DOHH2 (cell line): Measurements from ENCODE around the gene CCL22.

Experiments
- H3F3A ChIP-seq: fragments of 200-600 bp; sonication (generic), shearing (Covaris generic); 2 replicates; pipeline ENCODE4 v1.6.0; 2016; ENCODE audit warnings: antibody characterized with exemption, mild to moderate bottlenecking; ENCODE audit not compliant: control insufficient read depth, insufficient read depth
- H3K27ac ChIP-seq: fragments of 200-600 bp; sonication (generic); 2 replicates; pipeline ENCODE4 v1.5.1; 2014; ENCODE audit warnings: low read depth, mild to moderate bottlenecking, low read length, moderate library complexity
- H3K27me3 ChIP-seq: fragments of 200-600 bp; sonication (generic); 2 replicates; pipeline ENCODE4 v1.6.1; 2014; ENCODE audit warnings: mild to moderate bottlenecking, low read length, mixed read lengths; ENCODE audit not compliant: control insufficient read depth
- H3K36me3 ChIP-seq: fragments of 200-600 bp; sonication (generic); 2 replicates; pipeline ENCODE4 v1.6.1; 2014; ENCODE audit warnings: mild to moderate bottlenecking, low read length, moderate library complexity, mixed read lengths; ENCODE audit not compliant: control insufficient read depth
- H3K4me1 ChIP-seq: fragments of 200-600 bp; sonication (generic); 2 replicates; pipeline ENCODE4 v1.6.1; 2014; ENCODE audit warnings: mild to moderate bottlenecking, low read length, mixed read lengths; ENCODE audit not compliant: control insufficient read depth
- H3K4me2 ChIP-seq: fragments of 200-600 bp; sonication (generic); 2 replicates; pipeline ENCODE4 v1.6.0; 2014; ENCODE audit warnings: mild to moderate bottlenecking, low read length, moderate library complexity
- H3K4me3 ChIP-seq: fragments of 200-600 bp; sonication (generic); 2 replicates; pipeline ENCODE4 v1.5.1; 2014; ENCODE audit warnings: mild to moderate bottlenecking, low read length, mixed read lengths
- H3K79me2 ChIP-seq: fragments of 200-600 bp; sonication (generic); 2 replicates; pipeline ENCODE4 v1.6.1; 2014; ENCODE audit warnings: mild to moderate bottlenecking, low read length, mixed read lengths; ENCODE audit not compliant: control insufficient read depth
- H3K9me2 ChIP-seq: fragments of 200-600 bp; sonication (generic); replicated peaks from 2 replicates; pipeline ENCODE4 v1.6.1; 2014; ENCODE audit warnings: mild to moderate bottlenecking, low read length, mixed read lengths; ENCODE audit not compliant: control insufficient read depth
- H3K9me3 ChIP-seq: fragments of 200-600 bp; sonication (generic); 2 replicates; pipeline ENCODE4 v1.6.1; 2014; ENCODE audit warnings: antibody characterized with exemption, low read length, mixed read lengths; ENCODE audit not compliant: control insufficient read depth, insufficient read depth
- H4K20me1 ChIP-seq: fragments of 200-600 bp; sonication (generic); 2 replicates; pipeline ENCODE4 v1.6.0; 2014; ENCODE audit warnings: low read depth, mild to moderate bottlenecking, antibody characterized with exemption, low read length, moderate library complexity; ENCODE audit not compliant: control insufficient read depth, insufficient read depth
- EZH2phosphoT487 ChIP-seq: fragments of 200-600 bp; sonication (generic); IDR thresholded peaks from 2 replicates; pipeline ENCODE4 v1.6.1; 2017; ENCODE audit warnings: borderline replicate concordance, mild to moderate bottlenecking, antibody characterized with exemption, low read length, moderate library complexity, mixed read lengths
- TF ChIP-seq, protein P1 (sequence below): fragments of 200-600 bp; sonication (generic); IDR thresholded peaks from one replicate; pipeline ENCODE4 v1.5.1; 2014; ENCODE audit warnings: antibody characterized with exemption, mild to moderate bottlenecking, low read depth, low read length; ENCODE audit not compliant: poor library complexity, severe bottlenecking

Gene CCL22

GRCh38 chr16:57367116-57367752 lies 8.7 kb downstream of the CCL22 start:
- Histone ChIP-seq H3K79me2 (no peaks in the 10 kb centered on the region), H4K20me1 (no peaks in the 10 kb centered on the region), H3K9me3 (no peaks in the 10 kb centered on the region), H3K4me1 (no peaks in the 10 kb centered on the region), H3K27ac (no peak overlapping the region), H3K4me2 (no peak overlapping the region), H3K36me3 (no peaks in the 10 kb centered on the region), H3K4me3 (no peak overlapping the region), H3K27me3 (peaks cover 32% of the 10 kb centered on the region), H3F3A (no peaks in the 10 kb centered on the region), H3K9me2 (no peaks in the 10 kb centered on the region)
- TF ChIP-seq, protein P1, sequence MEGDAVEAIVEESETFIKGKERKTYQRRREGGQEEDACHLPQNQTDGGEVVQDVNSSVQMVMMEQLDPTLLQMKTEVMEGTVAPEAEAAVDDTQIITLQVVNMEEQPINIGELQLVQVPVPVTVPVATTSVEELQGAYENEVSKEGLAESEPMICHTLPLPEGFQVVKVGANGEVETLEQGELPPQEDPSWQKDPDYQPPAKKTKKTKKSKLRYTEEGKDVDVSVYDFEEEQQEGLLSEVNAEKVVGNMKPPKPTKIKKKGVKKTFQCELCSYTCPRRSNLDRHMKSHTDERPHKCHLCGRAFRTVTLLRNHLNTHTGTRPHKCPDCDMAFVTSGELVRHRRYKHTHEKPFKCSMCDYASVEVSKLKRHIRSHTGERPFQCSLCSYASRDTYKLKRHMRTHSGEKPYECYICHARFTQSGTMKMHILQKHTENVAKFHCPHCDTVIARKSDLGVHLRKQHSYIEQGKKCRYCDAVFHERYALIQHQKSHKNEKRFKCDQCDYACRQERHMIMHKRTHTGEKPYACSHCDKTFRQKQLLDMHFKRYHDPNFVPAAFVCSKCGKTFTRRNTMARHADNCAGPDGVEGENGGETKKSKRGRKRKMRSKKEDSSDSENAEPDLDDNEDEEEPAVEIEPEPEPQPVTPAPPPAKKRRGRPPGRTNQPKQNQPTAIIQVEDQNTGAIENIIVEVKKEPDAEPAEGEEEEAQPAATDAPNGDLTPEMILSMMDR: no peak
- TF ChIP-seq EZH2phosphoT487: no peak

DNA sequence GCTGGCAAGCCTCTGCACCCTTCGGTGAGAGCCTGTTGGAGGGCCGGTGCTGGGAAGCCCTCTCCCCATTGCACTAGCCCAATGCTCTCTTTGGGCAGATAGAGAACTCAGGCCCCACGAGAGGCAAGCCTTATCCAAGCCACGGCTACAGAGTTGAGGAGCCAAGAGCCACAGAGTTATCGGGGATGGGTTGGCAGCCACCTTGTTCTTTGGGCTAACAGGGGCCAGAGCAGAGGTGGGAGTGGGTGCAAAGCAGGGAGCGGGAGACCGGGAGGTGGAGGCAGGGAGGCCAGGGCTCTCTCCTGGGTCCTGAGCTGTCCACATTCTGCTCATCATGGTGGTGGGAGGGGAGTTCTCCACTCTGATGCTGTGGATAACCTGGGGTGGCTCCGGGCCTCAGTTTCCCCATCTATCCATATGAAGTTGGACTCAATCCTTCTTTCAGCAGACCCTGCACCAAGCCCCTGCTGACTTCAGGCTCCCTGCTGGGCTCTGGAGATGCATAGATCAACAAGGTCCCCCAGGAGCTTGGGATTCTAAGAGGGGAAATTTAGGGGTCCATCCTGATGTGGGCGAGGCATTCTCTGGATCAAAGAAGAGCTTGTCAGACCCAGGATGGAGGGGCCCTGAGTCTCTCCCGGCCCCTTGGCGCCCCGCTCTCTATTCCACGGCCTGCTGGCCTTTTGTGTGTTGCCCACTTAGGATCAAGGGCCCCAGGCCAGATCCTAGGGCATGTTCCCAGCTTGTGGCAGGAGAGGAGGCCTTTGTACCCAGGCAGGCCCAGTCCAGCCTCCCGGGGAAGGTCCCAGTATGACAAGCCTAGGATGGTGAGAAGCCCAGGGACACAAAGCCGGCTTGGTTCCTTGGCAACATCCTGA lies 13.2 kb downstream of the CCL22 start:
- H3K36me3 ChIP-seq: no peaks in the 10 kb centered on the region
- peaks cover 34% of the 10 kb centered on the region for H3K27me3 ChIP-seq
- no peaks in the 10 kb centered on the region for H3K4me1 ChIP-seq
- no peaks in the 10 kb centered on the region for H4K20me1 ChIP-seq
- no peak overlapping the region for H3K4me2 ChIP-seq
- H3K79me2 ChIP-seq: no peaks in the 10 kb centered on the region
- H3K4me3 ChIP-seq: no peak overlapping the region
- H3F3A ChIP-seq: no peaks in the 10 kb centered on the region
- no peak overlapping the region for H3K27ac ChIP-seq
- no peaks in the 10 kb centered on the region for H3K9me3 ChIP-seq
- no peaks in the 10 kb centered on the region for H3K9me2 ChIP-seq
- TF ChIP-seq EZH2phosphoT487: no peak
- TF ChIP-seq, protein P1: no peak

- no peaks in the 10 kb centered on the region for H3F3A ChIP-seq
- no peak for TF ChIP-seq EZH2phosphoT487
- TF ChIP-seq, protein P1: no peak
- H3K36me3 ChIP-seq: no peaks in the 10 kb centered on the region
- H3K79me2 ChIP-seq: no peaks in the 10 kb centered on the region
- H4K20me1 ChIP-seq: no peaks in the 10 kb centered on the region
- H3K4me3 ChIP-seq: no peak within 1 kb of the TSS
- H3K27me3 ChIP-seq: peaks cover 30% of the 10 kb centered on the region
- H3K4me2 ChIP-seq: no peak within 1 kb of the TSS
- H3K9me3 ChIP-seq: no peaks in the 10 kb centered on the region
- H3K4me1 ChIP-seq: peaks cover 6% of the 10 kb centered on the region
- H3K9me2 ChIP-seq: no peaks in the 10 kb centered on the region
- H3K27ac ChIP-seq: no peak within 1 kb of the TSS
Observed at GRCh38 chr16:57372372-57373116, 14.0 kb downstream of the CCL22 start, which contains the start of gene CX3CL1. CX3CL1 (plus strand) TSS chr16:57372490; CDS start chr16:57372569, 79 bp downstream.
